Activated gamma-delta T cell (primary cell): Measurements from ENCODE around the gene HYAL4.

ENCODE experiments used
- DNase-seq: peaks from one replicate; lab custom pipeline; 2025; lab: John Stamatoyannopoulos, UW

Gene HYAL4

DNA sequence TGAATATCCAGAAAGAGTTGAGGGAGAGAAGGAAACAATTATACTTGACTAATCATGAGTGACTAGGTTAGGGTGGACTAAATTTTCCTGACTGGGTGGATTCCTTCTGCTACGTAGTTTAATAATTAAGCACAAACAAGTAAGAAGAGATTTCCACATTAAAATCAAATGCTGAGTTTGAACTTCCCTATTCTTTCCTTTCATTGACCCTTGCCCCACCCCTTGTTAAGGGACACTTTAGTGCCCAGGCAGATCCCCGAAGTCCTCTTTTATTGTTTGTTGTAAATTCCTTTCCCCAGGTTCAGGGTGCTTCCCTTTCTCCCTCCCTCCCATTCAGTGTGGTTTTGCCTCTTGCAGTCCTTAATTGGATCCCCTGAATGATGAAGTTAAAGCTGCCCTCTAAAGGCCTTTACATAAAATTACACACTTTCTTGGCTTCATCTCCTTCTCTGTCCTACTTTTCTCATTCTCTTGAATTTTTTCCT, 71.3 kb downstream of the HYAL4 start:
- DNase-seq: no peak

DNA sequence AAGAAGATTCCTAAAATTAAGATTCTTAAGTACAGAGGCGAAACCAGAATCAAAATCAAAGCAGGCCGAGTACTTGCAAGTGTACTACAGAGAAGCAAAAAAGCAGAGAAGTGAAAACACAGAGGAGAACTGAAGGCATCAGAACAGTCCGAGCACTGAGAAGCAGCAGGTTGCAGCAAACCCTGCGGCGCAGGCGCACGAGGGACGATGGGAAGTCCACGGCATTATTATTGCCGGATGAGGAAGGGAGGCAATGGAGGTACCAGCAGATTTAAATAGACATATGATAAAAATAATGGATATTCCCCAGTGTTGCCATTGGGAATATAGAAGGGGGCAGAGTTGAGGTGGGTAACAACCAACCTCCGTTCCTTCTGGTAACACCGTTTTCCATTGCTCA, 72.9 kb downstream of the HYAL4 start:
- no peak for DNase-seq

DNA sequence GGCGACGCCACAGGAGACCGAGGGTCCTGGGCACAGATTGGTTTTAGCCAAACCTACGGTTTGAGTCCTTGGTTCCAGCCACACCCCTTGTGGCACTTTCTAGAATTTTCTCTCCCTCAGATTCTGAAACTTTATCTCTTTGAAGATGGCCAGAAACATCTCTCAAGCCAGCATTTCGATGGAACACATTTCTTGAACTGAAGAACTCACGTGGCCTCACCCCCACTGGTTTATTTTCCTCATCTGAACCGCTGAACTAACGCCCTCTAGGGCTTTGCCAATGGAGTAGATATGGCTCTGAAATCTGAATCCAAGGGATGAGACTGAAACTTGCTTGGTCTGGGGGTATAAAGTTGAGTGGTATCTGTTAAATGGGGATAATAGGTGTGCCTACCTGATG, 73.3 kb downstream of the HYAL4 start:
- DNase-seq: no peak

DNA sequence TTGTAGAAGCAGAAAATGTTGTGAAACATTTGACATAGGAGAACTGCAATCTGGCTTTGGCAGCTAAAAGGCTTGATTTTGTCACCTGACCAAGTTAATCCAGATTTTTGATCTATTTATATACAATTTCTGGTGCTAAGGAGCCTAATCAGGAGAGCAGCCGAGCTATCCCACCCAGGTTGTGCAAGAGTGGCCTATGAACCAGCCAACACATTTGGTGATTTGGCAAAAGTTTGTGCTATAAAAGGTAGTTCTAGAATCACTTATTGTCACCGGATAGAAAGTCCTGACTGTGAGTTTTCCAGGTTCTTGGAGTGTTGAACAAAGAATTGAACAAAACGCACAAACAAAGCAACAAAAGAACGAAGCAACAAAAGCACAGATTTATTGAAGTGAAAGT, 78.6 kb downstream of the HYAL4 start:
- no peak for DNase-seq

DNA sequence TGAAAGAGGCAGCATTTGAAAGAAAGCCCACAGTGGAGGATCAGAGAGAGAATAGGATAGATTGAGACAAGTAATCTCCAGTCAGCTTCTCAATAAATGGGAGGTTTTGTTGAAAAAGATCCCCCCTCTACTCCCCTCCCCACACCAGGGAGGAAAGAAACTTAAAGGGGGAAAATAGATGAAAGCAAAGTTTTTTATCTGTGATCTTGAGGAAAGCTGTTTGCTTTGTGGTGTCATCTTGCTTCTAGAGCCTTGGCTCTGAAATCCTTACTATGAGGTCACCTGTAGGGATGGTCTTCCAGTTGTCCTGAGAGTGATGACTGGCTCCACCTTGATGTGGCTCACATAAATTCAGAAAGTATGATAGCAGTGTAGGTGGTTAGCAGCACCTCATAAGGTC, 80.0 kb downstream of the HYAL4 start, which contains the start of gene SPAM1:
Gene SPAM1 (plus strand): TSS at position 301 of the 400 bp plus-strand sequence. CDS start 28,330 bp downstream, outside the sequence.
- DNase-seq: no peak
